ENCODE results near the gene TBC1D24. TPM values are rescaled to one million over a fixed set of nuclear protein-coding genes. Genes with fewer than 3 reads are reported as not detected.

TBC1D24 gene
- total RNA-seq, 1 experiment from 2014 or later = 16.5 TPM

- DNase-seq (ENCODE audit: low spot score) = no peak
Measured at GRCh38 chr16:2516391-2517240, 41.7 kb downstream of the TBC1D24 start.

DNA sequence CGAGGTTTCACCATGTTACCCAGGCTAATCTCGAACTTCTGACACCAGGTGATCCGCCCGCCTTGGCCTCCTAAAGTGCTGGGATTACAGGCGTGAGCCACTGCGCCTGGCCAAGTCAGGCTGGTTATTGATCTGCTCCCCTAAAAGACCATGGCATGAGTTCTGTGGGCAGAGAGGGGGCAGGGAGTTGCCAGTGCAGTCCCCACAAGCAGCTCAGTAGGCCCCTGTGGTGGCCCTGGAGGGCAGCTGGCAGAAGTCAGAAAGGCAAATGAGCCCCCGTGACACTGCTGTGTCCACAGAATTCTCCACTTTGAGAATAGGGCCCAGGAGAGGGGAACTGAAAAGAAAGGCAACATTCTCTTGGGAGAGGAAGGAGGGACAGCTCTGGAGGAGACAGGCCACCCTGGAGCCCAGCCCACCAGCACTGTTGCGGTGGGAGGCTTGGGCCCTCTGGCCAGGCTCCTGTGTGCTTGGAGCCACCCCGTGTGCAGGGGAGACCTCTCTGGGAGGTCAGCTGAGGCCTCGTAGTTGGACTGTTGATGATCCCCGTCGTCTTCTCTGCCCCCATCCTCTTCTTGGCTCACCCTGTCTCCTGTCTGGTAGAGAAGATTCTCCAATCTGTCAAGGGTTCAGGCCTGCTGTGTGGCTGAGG lies 43.2 kb downstream of the TBC1D24 start:
- DNase-seq (ENCODE audit: low spot score) = no peak

GRCh38 chr16:2518823-2519710 lies 44.1 kb downstream of the TBC1D24 start:
- DNase-seq (ENCODE audit: low spot score) = no peak

GRCh38 chr16:2519711-2520080 lies 44.8 kb downstream of the TBC1D24 start:
- no peak for DNase-seq (ENCODE audit: low spot score)

- peak; percentile 80 for DNase-seq (ENCODE audit: low spot score)
Measured at GRCh38 chr16:2520097-2520783, 45.3 kb downstream of the TBC1D24 start, which contains the start of gene AMDHD2. AMDHD2 (plus strand) TSS chr16:2520371; CDS start chr16:2520459, 88 bp downstream.

GRCh38 chr16:2520784-2521531 lies 46.0 kb downstream of the TBC1D24 start:
- no peak for DNase-seq (ENCODE audit: low spot score)

DNA sequence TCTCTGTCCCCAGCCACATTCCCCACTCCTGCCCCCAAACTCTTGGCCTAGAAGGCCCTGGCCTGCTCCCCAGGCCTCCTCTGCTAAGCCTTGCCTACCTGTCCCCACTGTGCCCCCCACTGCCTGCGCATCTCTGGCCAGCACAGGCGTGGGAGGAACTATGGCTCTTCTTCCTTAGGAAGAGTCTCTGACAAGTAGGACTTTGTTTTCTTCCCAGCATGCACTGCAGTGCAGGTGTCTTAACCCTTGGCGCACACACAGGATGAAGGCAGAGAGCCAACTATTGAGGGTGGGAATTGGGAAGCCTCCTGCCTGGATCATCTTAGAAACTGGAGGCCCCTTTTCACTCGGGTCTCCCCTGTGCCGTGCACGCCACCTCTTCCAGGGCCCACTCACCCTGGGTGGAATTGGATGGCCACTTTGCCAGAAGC lies 48.9 kb downstream of the TBC1D24 start:
- DNase-seq (ENCODE audit: low spot score) = no peak

- no peak for DNase-seq (ENCODE audit: low spot score)
Measured at GRCh38 chr16:2524339-2524938, 49.5 kb downstream of the TBC1D24 start.

GRCh38 chr16:2526135-2526534 lies 51.2 kb downstream of the TBC1D24 start:
- no peak for DNase-seq (ENCODE audit: low spot score)

DNA sequence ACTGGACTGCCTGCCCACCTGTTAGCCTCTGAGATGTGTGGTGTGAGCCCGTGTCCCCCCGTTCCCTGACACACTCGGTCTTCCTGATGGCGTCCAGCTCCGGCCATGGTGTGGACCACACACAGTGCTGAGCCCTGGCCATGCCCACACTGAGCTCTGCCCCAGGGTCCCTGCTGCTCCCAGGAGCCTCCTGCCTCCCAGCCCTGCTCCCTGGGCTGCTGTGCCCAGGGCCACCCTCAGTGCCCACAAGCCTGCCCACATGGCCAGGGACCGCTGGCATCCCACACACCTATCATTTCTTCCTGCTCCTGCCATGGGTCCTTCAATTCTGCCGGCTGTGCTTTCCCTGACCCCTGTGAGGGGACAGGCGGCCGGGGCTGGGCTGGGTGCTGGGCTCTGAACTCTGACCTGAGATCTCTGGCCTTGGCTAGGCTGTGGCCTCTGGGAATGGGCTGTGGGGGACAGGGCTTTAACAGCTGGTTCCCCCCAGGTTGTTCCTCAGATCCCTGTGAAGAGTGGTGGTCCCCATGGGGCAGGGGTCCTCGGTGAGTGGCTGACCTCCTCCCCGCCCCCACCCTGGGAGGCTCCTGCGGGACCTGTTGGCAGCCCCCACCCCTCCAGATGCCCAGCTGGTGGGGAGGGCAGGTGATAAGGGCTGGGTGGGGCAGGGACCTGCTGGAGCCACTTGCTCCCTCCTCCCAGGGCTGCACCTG lies 52.3 kb downstream of the TBC1D24 start:
- no peak for DNase-seq (ENCODE audit: low spot score)

DNA sequence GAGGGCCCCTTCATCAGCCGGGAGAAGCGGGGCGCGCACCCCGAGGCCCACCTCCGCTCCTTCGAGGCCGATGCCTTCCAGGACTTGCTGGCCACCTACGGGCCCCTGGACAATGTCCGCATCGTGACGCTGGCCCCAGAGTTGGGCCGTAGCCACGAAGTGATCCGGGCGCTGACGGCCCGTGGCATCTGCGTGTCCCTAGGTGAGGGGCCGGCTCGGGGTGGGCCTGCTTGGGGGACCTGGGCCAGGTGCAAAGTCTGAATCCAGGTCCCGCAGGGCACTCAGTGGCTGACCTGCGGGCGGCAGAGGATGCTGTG lies 52.8 kb downstream of the TBC1D24 start:
- no peak for DNase-seq (ENCODE audit: low spot score)

DNA sequence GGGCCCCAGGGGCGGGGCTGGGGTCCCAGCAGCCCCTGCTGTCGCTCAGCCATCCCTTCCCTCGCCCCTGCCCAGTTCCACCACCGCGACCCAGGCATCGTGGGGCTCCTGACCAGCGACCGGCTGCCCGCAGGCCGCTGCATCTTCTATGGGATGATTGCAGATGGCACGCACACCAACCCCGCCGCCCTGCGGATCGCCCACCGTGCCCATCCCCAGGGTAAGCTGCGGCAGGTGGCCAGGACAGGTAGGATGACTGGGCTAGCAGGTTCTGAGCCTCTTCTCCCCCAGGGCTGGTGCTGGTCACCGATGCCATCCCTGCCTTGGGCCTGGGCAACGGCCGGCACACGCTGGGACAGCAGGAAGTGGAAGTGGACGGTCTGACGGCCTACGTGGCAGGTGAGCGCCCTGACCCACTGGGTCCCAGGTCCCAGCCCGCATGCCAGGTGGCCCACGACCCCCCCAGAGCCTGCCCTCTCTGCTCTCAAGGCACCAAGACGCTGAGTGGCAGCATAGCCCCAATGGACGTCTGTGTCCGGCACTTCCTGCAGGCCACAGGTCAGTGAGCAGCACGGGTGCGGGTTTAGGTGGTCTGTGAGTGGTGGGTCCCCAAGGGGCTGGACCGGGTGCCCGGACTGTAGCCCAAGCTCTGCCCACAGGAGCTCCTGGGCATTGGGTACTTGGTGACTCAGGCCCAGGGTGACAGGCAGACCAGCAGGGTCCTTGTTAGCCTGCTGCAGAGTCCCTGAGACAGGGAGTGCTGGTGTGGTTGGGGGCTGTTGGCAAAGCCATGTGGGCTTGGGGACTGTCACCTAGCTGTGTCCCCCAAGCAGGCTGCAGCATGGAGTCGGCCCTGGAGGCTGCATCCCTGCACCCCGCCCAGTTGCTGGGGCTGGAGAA lies 53.5 kb downstream of the TBC1D24 start:
- no peak for DNase-seq (ENCODE audit: low spot score)

GRCh38 chr16:2529061-2529931 lies 54.4 kb downstream of the TBC1D24 start:
- no peak for DNase-seq (ENCODE audit: low spot score)

DNA sequence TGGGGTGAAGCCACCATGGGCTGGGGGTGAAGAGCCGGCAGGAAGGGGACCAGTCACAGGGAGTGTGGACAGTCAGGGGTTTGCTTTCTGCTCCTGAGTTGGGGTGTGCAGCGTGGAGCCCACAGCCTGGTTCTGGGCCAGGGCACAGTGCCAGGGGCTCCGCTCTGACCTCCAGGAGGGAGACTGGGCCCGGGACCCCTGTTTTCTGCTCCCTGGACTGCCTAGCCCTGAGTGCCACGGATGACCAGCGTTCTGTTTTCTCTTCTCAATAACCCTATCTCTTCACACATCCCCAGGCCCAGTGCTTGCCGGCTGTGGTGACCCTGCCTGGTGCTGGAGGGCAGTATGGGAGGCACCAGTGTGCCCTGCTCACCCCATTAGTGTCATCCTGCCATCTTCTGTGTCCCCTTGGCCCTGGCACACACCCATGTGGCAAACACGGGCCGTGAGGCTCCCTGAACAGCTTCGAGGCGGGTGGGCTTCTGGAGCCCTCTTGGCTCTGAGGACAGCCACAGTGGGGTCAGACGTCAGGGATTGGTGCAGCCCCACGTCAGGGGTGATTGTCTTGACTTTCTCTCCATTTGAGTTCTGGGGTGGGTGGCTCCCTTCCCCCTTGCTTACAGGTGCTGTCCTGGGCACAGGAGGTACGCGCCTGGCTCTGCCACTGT lies 55.2 kb downstream of the TBC1D24 start:
- DNase-seq (ENCODE audit: low spot score) = no peak

GRCh38 chr16:2530629-2531318 lies 55.8 kb downstream of the TBC1D24 start:
- DNase-seq (ENCODE audit: low spot score) = no peak

DNA sequence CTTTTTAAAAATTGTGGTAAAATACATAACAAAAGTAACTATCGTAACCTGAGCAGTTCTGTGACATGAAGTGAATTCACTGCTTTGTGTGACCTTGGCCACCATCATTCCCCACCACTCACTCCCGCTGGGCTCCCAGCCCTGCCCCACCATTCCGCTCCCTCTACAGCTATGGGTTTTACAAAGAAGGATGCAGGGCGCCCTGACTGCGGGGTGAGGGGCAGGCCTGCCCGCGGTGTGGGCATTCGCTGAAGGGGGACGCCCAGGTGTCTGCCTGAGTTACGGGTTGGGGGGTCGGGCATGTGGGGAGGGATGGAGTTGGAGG lies 56.4 kb downstream of the TBC1D24 start, which contains the start of gene CEMP1:
CEMP1 (minus strand) TSS at position 38 of the 325 bp plus-strand sequence. CDS start 335 bp downstream, outside the sequence.
- no peak for DNase-seq (ENCODE audit: low spot score)

Data from HT-29 (cell line).